DOHH2 (cell line): ENCODE results near the gene IGF1R.

Source experiments
- H3F3A ChIP-seq: fragments of 200-600 bp; sonication (generic), shearing (Covaris generic); 2 replicates; pipeline ENCODE4 v1.6.0; 2016; ENCODE audit warnings: antibody characterized with exemption, mild to moderate bottlenecking; ENCODE audit not compliant: control insufficient read depth, insufficient read depth
- H3K27ac ChIP-seq: fragments of 200-600 bp; sonication (generic); 2 replicates; pipeline ENCODE4 v1.5.1; 2014; ENCODE audit warnings: low read depth, mild to moderate bottlenecking, low read length, moderate library complexity
- H3K27me3 ChIP-seq: fragments of 200-600 bp; sonication (generic); 2 replicates; pipeline ENCODE4 v1.6.1; 2014; ENCODE audit warnings: mild to moderate bottlenecking, low read length, mixed read lengths; ENCODE audit not compliant: control insufficient read depth
- H3K36me3 ChIP-seq: fragments of 200-600 bp; sonication (generic); 2 replicates; pipeline ENCODE4 v1.6.1; 2014; ENCODE audit warnings: mild to moderate bottlenecking, low read length, moderate library complexity, mixed read lengths; ENCODE audit not compliant: control insufficient read depth
- H3K4me1 ChIP-seq: fragments of 200-600 bp; sonication (generic); 2 replicates; pipeline ENCODE4 v1.6.1; 2014; ENCODE audit warnings: mild to moderate bottlenecking, low read length, mixed read lengths; ENCODE audit not compliant: control insufficient read depth
- H3K4me2 ChIP-seq: fragments of 200-600 bp; sonication (generic); 2 replicates; pipeline ENCODE4 v1.6.0; 2014; ENCODE audit warnings: mild to moderate bottlenecking, low read length, moderate library complexity
- H3K4me3 ChIP-seq: fragments of 200-600 bp; sonication (generic); 2 replicates; pipeline ENCODE4 v1.5.1; 2014; ENCODE audit warnings: mild to moderate bottlenecking, low read length, mixed read lengths
- H3K79me2 ChIP-seq: fragments of 200-600 bp; sonication (generic); 2 replicates; pipeline ENCODE4 v1.6.1; 2014; ENCODE audit warnings: mild to moderate bottlenecking, low read length, mixed read lengths; ENCODE audit not compliant: control insufficient read depth
- H3K9me2 ChIP-seq: fragments of 200-600 bp; sonication (generic); replicated peaks from 2 replicates; pipeline ENCODE4 v1.6.1; 2014; ENCODE audit warnings: mild to moderate bottlenecking, low read length, mixed read lengths; ENCODE audit not compliant: control insufficient read depth
- H3K9me3 ChIP-seq: fragments of 200-600 bp; sonication (generic); 2 replicates; pipeline ENCODE4 v1.6.1; 2014; ENCODE audit warnings: antibody characterized with exemption, low read length, mixed read lengths; ENCODE audit not compliant: control insufficient read depth, insufficient read depth
- H4K20me1 ChIP-seq: fragments of 200-600 bp; sonication (generic); 2 replicates; pipeline ENCODE4 v1.6.0; 2014; ENCODE audit warnings: low read depth, mild to moderate bottlenecking, antibody characterized with exemption, low read length, moderate library complexity; ENCODE audit not compliant: control insufficient read depth, insufficient read depth
- CTCF ChIP-seq: fragments of 200-600 bp; sonication (generic); IDR thresholded peaks from one replicate; pipeline ENCODE4 v1.5.1; 2014; ENCODE audit warnings: antibody characterized with exemption, mild to moderate bottlenecking, low read depth, low read length; ENCODE audit not compliant: poor library complexity, severe bottlenecking
- EZH2phosphoT487 ChIP-seq: fragments of 200-600 bp; sonication (generic); IDR thresholded peaks from 2 replicates; pipeline ENCODE4 v1.6.1; 2017; ENCODE audit warnings: borderline replicate concordance, mild to moderate bottlenecking, antibody characterized with exemption, low read length, moderate library complexity, mixed read lengths

The IGF1R gene

GRCh38 chr15:98931004-98931403, 282.7 kb downstream of the IGF1R start:
- Histone ChIP-seq H3K27me3 (no peaks in the 10 kb centered on the region), H3K27ac (no peak overlapping the region), H3K79me2 (no peaks in the 10 kb centered on the region), H3K4me3 (no peak overlapping the region), H3K36me3 (no peaks in the 10 kb centered on the region), H3K9me3 (no peaks in the 10 kb centered on the region), H3K9me2 (no peaks in the 10 kb centered on the region), H3K4me2 (no peak overlapping the region), H3F3A (no peaks in the 10 kb centered on the region), H3K4me1 (no peaks in the 10 kb centered on the region), H4K20me1 (no peaks in the 10 kb centered on the region)
- TF ChIP-seq EZH2phosphoT487, result no peak

- TF ChIP-seq EZH2phosphoT487, result no peak
- TF ChIP-seq CTCF, result no peak
- no peaks in the 10 kb centered on the region for H3K79me2 ChIP-seq
- no peaks in the 10 kb centered on the region for H3F3A ChIP-seq
- no peak overlapping the region for H3K4me3 ChIP-seq
- H3K4me1 ChIP-seq, result no peaks in the 10 kb centered on the region
- H3K9me3 ChIP-seq, result no peaks in the 10 kb centered on the region
- no peaks in the 10 kb centered on the region for H4K20me1 ChIP-seq
- H3K9me2 ChIP-seq, result no peaks in the 10 kb centered on the region
- H3K36me3 ChIP-seq, result no peaks in the 10 kb centered on the region
- H3K27ac ChIP-seq, result no peak overlapping the region
- H3K4me2 ChIP-seq, result no peak overlapping the region
- no peaks in the 10 kb centered on the region for H3K27me3 ChIP-seq
Measured at GRCh38 chr15:98933406-98933805, 285.1 kb downstream of the IGF1R start.

- no peak for TF ChIP-seq EZH2phosphoT487
- TF ChIP-seq CTCF, result no peak
- Histone ChIP-seq H3F3A (no peaks in the 10 kb centered on the region), H3K4me3 (no peak overlapping the region), H4K20me1 (no peaks in the 10 kb centered on the region), H3K79me2 (no peaks in the 10 kb centered on the region), H3K36me3 (no peaks in the 10 kb centered on the region), H3K4me2 (no peak overlapping the region), H3K27me3 (no peaks in the 10 kb centered on the region), H3K9me2 (no peaks in the 10 kb centered on the region), H3K27ac (no peak overlapping the region), H3K4me1 (no peaks in the 10 kb centered on the region), H3K9me3 (no peaks in the 10 kb centered on the region)
Measured at GRCh38 chr15:98935736-98936135, 287.4 kb downstream of the IGF1R start.

GRCh38 chr15:98937413-98938104, 289.2 kb downstream of the IGF1R start:
- Histone ChIP-seq H3K4me3 (no peak overlapping the region), H3K36me3 (no peaks in the 10 kb centered on the region), H3K4me2 (no peak overlapping the region), H4K20me1 (no peaks in the 10 kb centered on the region), H3K27ac (no peak overlapping the region), H3K9me2 (no peaks in the 10 kb centered on the region), H3K9me3 (no peaks in the 10 kb centered on the region), H3K79me2 (no peaks in the 10 kb centered on the region), H3K4me1 (no peaks in the 10 kb centered on the region), H3F3A (no peaks in the 10 kb centered on the region), H3K27me3 (no peaks in the 10 kb centered on the region)
- TF ChIP-seq EZH2phosphoT487 (no peak), CTCF (no peak)
